Dedifferentiated amniotic fluid mesenchymal stem cell (primary cell): Measurements from ENCODE around the gene ZNF488.

Source experiments
- DNase-seq: peaks from one replicate; pipeline ENCODE4 v3.0.0-alpha.2; 2016; ENCODE audit errors: extremely low spot score

ZNF488 gene

DNA sequence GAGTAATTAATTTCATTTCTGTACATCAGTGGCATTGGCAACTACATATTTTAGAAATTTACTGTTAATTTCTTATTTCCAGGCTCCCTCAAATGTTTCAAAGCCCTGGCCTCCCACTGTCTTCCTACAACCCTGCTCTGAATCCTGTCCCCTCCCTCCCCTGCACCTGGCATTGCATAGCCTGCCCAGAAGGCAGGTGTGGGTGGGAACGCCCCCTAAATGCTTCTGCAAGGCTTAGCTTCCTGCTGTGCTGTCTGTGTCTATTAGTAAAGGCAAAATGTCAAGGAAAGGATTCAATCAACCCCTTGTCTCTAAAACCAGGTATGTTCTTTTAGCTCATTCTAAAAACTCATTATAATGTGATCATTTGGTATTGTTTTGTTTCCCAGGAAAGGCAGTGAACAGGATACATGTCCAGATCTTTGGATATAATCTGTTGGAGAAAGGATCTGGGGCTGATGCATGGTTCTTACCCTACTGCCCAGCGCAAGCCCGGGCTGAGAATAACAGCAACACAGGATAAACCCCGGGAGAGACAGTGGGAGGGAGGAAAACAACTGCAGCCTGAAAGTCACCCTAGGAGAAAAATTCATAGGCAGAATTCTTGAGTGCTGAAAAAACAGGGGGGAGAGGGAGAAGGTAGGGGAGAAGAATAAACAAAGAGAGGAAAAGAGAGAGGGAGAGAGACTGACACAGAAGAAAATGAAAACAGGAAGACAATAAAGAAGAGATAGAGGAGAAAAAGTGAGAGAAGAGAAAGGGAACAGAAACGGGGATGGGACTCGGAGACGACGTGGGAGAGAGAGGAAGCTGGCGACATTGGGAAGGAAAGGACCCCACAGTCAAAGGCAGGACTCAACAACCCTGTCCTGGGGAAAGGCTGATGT, 589 bp downstream of the ZNF488 start:
- no peak for DNase-seq

DNA sequence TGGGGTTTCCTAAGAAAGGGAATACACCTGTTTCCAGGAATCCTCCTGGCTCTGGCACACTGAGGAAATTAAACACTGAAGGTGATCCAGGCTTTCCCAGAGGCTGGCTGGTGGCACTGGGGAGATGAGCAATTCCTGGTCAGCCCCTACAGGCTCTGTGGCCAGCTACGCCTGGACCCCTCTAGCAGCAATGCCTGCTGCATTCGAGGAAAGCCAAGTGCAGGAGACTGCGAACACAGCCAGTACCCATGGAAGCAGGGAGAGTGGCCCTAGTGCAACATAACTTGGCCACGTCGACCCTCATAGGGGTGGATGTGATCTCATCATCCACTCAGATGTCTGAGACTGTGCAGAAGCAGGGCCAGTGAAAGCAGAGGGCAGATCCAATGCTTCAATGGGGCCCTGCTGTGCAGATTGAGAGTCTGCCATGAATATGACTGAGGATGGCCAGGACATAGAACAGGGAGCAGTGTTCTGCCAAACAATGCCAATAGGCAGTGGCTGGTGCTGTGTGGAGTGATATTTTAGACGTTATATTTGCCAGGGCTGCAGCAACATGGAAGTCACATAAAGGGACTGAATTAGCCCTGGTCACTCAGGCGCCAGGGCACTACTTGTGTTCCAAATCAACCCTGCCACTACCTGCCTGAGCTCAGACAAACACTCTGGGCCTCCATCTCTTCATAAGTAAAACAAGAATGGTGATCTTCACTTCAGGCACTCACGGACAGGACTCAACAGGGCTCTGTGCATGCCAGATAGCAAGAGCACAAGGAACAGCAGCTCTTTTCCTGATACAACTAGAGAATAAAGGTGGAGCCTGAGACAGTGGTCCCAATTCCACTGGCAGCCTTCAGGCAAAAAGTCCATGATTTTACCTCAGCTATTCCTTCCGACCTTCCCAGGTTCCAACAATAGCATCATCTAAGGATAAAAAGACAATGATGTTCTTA, 2.4 kb downstream of the ZNF488 start:
- DNase-seq = no peak

DNA sequence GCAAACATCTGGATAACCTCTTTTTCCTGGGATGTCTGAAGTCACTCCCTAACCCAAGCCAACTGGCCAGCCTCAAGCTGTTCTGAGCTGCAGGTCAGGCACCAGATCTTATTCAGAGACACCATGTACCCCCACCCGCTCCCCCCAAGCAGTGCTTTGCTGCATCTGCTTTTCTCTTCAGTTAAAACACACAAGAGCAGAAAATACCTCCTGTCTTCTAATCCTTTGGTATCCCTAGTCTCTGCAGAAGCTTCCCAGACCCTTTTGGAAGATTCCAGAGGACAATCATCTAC, 3.0 kb downstream of the ZNF488 start:
- DNase-seq = no peak

DNA sequence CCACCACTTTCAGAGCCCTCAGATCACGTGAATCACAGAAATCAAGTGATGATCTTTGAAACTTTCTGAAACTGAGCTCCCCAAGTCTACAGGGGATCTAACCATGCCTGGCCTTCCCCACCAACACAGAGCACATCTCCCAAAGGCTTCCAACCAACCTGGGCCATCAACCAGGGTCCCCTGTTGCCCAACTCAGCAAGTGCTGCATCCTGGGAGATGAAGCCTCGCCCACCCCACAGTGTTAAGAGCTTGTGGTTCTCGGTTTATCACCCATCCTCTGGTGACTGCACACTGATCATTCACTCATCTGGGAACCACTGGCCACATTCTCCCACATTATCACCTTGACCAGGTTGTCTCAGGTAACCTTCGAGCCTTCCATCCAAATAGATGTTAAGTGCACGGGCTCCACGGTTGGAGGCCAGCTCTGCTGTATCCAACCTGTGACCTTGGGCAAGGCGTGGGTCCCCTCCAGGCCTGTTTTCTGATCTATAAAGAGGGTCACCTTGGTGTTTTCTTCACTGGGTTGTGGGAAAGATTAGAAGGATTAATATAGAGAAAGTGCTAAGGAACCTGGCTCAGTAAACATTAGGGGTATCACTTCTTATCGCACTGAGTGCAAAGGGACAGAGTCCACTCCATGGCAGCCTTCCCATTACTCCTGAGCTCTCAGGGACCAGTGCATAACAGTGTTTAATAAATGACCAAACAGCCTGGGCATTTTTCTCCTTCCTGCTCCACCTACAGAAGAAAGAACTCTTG, 3.6 kb downstream of the ZNF488 start:
- no peak for DNase-seq

DNA sequence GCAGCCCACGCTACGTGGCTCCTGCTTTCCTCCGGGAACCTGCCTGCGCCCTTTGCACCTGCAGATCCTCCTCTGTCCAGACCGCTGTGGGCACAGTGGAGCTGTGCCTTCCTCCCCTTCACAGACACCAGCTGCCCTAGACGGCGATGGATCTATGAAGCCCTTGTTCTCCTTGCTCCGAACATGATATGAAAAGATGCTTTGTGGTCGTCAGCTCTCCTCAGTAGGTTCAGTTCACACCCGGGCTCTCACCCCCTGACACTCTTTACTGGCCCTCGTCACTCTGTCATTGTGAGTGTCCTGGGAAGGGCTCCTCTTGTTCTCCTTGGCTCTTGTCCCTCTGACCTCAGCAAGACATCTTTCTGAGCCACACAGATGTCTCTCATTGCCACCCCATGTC, 4.2 kb downstream of the ZNF488 start:
- no peak for DNase-seq

DNA sequence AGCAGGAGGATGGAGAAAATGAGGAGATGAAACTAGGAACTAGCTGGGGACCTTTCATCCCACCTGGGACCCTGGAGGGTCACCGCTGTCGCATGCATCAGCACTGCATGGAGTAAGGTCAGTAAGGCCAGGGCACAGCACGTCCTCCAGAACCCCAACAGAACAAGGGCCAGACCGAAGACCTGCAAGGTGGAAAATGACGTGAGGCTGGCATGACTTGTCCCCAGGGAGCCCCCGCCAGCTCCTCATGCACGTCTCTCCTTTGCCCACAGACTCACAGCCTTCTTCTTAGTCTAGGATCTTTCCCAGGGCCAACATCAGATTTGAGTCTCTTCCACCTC, 4.7 kb downstream of the ZNF488 start:
- no peak for DNase-seq

DNA sequence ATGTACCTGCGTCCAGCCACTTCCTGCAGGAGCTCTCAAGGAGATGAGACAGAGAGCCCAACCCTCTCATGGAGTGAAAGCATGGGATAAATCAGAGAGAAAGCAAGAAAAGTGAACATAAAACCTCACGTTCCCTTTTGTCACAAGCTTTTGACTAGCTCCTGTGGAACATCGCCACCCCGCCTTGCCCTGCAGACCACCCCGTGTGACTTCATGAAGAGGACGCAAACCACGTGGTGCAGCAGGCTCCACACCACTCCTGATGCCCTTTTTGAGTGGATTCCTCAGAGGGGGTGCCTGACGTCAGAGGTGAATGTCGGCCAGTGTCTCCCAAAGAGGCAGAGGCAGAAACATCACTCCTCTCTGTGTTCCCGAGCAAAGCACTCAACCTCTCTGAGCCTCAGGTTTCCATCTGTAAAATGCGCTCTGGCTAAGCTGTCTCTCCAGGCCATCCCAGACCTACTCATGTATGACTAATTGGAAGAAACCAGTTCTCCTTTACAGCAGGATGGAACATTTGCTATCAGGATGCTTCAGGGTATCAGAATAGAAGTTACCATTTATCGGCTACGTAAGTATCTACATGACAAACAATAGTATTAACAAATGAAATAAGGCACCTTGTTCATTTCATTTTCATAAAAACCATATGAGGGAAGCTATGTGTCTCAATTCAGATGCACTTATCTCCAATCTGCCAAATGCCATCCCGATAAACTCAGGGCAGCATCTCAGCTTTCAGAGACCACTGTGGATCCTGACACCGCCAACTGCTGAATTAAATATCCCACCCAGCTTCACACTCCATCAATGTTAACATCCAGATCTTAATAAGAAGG, 5.3 kb downstream of the ZNF488 start:
- DNase-seq = no peak

DNA sequence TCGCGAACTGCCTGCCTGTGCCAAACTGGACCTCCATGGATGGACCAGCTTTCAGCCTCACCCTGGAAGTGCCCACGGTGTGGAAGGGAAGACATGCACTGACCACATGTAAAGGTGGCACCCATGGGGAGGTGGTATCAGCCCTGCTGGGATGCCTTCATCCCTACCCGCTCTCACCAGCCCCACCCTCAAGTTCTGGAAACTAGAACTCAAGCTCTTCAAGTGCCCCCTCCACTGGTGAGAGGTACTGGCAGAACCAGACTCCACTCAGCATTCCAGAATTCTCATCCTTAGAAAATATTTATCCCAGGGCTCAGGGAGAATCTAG, 5.9 kb downstream of the ZNF488 start:
- no peak for DNase-seq

DNA sequence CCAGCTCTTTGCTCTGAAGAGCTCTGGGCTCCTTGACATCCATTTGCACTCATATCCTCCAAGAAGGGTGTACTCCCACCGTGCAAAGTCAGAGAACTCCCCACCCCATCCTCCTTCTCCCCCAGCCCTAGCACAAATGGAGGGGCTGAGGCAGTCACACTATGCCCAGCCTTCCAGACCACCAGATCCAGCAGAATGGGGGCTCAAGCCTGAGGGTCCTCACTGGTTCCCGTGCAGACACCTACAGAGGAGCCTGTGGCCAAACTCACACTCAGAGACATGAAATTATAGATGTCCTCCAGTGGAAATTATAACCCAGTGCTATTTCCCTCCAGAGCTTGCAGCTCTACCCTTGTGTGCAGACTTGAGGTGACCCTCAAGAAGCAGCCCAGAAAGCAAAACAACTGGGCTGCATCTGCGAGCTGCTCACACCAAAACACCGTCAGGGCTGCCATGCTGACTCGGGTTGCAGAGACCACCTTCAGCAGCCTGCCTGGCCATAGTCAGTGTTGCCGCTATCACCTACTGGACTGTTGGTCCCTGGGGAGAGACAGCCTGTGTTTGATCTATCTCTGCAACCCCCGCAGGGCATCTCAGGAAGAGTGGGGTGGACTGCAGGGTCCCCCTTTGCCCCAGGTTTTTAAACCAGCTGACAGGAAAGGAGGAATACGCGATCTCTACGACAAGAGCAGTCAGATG, 7.4 kb downstream of the ZNF488 start:
- no peak for DNase-seq

DNA sequence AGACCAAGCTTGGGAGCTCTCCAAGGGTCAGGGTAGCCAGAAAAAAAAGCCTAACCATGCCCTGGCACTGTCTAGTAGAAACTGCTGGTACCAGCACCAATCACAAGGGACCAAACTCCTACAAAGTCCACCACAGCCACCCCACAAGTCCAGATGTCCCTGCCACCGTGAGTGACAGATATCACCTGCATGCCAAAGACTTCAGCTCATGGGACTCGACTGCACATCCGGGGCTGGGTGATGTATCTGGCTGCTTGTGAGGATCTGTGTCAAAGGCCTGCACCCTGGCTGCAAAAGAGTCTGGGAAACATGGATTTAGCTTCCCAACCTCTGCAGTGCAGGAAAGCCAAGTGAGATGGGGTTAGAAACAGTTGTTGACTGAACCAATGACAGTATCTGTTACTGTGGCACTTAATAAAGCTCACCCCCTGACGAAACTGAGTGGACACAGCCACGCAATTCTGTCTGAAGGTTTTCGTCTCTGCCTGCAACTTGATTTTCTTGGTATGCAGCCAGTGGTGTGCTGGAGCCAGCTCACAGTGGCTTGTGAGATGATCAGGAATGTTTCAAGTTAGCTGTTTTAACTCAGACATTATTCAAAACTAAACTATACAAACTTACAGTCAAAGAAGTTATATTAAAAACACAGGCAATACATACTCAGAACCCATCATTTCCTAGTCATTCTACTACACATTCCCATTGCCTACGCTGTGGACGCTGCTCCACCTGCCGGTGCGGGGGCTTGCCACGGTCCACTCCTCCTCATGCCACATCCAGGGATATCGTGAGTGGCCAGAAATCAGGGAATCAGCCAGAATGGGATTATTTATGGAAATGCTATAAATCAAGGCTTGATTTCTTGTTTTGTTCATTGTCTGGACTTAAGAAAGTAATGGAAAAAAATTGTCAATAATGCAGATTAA, 9.2 kb downstream of the ZNF488 start:
- DNase-seq = peak; percentile 78

DNA sequence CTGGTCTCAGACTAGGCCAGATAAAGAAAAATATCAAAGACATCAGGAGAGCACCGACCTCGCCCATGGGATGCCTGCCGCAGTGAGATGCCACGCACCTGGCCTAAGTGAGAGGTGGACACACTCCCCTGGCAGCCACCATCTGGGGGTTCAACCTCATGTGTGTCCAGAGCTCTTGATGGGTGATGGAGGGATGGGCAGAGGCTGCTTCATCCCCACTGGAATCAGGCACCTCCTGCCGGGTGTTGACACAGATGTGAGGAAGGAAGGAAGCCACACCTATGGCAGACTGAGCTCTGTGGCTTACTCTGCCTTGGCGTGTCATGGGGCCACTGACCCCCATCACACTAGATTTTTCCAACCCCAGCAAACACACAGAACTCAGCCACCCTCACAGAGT, 11.4 kb downstream of the ZNF488 start:
- no peak for DNase-seq

DNA sequence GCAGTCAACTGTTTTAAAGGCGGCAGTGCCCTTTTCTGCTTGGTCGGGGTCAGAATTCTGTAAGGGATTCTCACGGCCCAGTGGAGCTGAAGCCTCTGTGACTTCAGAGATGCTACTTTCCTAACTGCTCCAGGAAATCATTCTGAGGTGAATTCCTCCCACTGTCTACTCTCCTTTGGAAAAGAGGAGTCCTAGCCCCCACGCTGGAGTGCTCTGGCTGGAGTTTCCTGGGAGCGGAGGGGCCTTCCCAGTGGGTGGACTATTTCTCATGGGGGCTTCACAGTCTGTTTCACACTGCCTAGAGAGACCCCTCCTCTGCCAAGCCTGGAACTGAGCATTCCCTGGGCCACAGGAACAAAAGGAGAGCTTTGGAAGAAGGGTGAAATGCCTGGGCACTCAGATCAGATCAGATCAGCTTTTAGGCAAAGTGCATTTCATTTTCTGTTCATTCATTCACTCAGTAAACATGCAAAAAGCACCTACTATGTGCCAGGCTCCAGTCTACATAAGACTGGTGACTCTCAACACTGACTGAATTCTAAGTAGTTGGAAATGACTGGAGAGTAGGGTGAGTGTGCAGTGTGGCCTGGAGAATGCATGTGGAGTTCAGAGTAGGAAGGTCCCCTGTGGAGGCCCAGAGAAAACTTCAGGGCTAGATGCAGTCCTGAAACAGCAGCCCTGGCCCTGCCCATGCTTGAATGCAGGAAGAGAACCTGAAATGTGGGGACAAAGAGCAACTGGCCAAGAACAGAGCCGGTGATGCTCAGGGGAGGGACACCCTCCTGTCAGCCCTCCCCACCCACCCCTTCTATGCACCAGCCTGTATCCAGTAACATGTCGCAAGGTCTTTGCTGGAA, 12.2 kb downstream of the ZNF488 start:
- DNase-seq = no peak

DNA sequence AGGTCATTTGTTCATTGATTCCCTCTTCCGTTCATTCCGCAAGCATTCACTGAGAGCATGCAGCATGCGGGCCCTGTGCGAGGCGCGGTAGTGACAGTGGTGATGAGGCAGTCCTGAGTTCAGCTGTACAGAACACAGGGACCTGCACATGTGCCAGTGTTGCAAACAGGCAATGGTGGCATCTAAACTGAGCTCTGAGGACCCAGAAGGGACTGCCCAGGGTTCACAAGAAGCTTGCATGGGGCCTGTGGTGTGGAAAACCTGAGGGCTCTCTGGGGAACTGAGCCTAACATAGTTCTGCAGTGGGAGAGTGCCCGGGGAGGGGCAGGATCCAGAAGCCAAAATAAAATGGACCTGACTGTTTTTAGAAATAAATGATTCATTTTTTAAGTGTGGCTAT, 13.2 kb downstream of the ZNF488 start:
- DNase-seq = no peak

DNA sequence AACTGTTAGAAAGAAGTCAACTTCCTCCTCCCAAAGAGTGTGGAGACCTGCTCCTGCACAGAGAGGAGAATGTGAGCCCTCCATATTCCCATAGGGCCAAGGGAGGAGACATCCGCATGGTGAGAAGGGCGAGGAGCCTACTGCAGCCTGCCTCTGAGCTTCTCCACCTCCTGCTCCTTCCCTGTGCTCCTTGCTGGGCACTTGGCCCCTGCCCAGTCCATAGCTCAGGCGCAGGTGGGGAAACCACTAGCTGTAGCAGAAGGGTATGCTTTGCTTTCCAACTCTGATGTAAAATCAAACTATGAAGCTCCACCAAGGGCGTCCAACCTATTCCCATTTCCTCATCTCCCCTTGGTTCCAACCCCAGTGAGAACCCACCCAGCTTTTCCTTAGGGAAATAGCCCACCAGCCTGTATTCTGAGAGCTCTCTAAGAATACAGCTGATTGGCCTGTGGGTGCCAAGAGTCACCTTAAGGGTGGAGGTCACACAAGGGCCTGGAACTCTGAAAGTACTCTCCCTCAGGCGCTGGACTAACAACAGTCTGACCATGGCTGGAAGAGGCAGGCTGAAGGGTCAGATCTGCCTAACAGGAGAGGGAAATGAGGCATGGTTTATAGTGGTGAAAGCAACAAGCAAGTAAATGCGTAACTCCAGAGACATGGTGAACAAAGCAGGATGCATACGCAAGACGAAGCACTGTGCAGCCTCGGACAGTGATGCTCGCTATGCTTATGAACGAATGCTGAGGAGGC, 13.9 kb downstream of the ZNF488 start:
- no peak for DNase-seq

DNA sequence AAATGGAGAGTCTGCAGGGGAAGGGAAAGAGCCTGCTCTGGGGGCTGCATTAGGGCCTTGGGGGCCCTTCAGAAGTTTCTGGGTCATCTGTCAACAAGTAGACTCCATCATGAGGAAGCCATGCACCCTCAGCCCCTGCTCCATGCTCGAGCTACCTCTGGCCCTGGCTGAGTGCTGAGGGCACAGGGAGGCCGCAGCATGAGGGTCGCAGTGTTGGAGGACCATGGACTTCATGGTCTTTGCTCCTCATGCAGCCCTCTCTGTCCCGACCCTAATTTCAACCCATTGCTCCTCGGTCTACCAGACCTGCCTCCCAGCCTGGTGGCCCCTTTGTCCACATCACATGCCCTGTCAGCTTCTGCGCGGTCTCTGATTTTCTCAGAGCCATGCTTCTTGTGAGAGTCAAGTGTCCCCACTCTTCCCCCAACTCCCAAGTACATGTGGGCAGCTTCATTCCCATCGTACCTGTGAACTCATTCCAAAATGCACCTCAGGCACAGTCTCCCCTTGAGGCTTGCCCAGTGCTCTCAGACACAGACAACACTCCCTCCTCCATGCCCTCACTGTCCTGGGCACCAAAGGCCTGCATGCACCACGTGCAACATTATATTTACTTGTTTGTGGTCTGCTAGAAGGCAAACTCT, 14.7 kb downstream of the ZNF488 start:
- DNase-seq = no peak

DNA sequence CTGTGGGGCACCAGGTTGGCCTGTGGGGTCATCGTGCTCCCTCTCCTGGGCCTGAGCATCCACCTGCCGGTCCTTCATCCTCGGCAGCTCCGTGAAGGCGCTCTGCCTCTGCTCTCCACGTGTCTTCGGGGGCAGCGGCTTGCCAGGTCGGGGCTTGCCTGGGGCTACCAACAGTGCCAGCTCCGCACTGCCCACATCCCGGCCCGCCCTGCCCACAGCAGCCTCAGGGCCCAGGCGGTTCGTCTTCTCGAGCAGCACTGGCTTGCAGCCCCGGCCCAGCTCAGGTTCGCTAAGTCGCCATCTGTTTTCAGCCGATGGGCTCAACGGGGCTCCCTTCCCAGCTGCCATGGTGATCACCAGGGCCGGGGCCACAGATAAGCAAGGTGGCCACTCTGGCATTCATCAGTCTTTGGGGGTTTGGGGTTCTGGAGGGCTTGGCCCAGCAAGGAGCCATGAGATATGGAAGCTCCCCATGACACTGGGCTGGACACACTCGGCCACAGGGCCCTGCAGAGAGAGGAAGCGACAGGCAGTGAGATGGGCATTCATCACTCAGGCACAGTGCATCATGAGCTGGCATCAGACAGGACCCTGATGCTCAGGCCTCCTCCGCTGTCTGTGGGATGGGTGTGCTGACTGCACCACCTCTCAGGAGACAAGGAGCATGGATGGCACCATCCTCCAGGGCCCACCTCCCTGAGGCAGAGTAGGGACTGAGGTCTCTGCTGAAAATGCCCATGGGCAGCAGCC, 15.5 kb downstream of the ZNF488 start:
- DNase-seq = no peak

DNA sequence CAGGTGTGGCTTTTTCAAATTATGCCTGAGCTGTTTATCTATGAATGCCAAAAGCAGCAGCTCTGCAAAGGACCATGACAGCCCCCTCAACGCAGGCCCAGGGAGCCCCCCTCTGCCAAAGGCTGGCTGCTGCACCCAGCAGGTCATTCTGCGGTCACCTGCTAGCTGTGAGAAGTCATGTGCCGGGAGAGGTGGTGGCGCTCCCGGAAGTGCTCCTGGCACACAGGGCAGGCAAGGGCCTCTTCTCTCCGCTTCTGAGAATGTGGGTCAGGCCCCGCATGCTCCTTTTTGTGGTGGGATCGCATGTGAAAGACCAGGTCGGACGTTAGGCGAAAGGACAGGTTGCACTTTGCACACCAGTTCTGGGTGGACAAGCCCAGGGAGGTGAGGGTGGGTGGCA, 16.4 kb downstream of the ZNF488 start:
- no peak for DNase-seq
